ENCODE data around the gene RFX4. TPM values are rescaled to one million over a fixed set of nuclear protein-coding genes. Genes with fewer than 3 reads are reported as not detected.

The RFX4 gene
- total RNA-seq, 1 experiment from 2014 or later = not detected

DNA sequence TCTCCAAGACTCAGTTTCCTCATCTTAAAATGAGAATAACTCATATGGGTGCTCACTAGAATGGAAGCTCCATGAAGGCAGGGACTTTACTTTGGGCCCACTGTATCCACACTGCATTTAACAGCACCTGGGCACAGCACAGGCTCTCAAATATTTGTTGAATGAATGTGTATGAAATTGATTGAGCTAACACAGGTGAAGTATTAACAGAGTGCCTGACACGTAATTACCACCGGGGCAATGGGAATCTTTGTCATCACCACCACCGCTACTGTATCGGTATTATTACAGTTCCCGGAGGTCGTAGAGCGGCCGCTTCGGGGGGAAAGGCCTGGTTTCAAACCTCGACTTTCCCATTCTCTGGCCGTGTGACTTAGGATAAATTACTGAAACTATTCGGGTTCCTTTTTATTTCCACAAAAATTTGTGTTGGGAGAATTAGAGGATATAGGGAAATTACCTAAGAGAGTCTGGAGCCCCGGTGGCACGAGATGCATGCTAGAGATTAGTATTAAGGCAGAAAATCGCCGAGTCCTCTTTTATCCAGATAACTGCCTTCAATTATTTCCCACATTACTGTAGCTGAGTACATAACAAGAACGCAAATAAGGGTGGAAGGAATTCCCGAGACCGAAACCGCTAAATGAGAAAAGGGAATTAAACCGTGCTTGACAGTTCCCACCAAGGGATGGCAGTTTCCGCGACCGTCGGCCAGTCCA, 190.6 kb downstream of the RFX4 start:
- TF ChIP-seq, protein P1, sequence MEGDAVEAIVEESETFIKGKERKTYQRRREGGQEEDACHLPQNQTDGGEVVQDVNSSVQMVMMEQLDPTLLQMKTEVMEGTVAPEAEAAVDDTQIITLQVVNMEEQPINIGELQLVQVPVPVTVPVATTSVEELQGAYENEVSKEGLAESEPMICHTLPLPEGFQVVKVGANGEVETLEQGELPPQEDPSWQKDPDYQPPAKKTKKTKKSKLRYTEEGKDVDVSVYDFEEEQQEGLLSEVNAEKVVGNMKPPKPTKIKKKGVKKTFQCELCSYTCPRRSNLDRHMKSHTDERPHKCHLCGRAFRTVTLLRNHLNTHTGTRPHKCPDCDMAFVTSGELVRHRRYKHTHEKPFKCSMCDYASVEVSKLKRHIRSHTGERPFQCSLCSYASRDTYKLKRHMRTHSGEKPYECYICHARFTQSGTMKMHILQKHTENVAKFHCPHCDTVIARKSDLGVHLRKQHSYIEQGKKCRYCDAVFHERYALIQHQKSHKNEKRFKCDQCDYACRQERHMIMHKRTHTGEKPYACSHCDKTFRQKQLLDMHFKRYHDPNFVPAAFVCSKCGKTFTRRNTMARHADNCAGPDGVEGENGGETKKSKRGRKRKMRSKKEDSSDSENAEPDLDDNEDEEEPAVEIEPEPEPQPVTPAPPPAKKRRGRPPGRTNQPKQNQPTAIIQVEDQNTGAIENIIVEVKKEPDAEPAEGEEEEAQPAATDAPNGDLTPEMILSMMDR (IDR thresholded peaks at IDR 0.05; ENCODE audit: unreplicated experiment) = no peak
- H3K27me3 Mint-ChIP-seq (ENCODE audit: unreplicated experiment) = no peaks in the 10 kb centered on the region
- no peaks in the 10 kb centered on the region for H3K9me3 Mint-ChIP-seq (ENCODE audit: low read depth, unreplicated experiment)
- TSS peak; percentile 92 for BruUV-seq (replicated peaks)
- H3K4me3 Mint-ChIP-seq (ENCODE audit: low read depth, unreplicated experiment) = peak overlapping the region; percentile 95
- H3K4me1 Mint-ChIP-seq (ENCODE audit: low read depth, unreplicated experiment) = peaks cover 55% of the 10 kb centered on the region
- CTCF ChIA-PET = no interaction called here
- peak overlapping the region; percentile 97 for H3K27ac Mint-ChIP-seq (ENCODE audit: unreplicated experiment)
- intact Hi-C loops (cut with micrococcal nuclease; ENCODE audit: unreplicated experiment) = loop anchor here (1.0 to 5.0 kb wide), 3 partner anchors 67 to 141 kb away; no protein-coding TSS in a partner anchor
- peaks cover 34% of the 10 kb centered on the region for H3K36me3 Mint-ChIP-seq (ENCODE audit: insufficient read depth, unreplicated experiment)
- DNase-seq = peak; percentile 51

DNA sequence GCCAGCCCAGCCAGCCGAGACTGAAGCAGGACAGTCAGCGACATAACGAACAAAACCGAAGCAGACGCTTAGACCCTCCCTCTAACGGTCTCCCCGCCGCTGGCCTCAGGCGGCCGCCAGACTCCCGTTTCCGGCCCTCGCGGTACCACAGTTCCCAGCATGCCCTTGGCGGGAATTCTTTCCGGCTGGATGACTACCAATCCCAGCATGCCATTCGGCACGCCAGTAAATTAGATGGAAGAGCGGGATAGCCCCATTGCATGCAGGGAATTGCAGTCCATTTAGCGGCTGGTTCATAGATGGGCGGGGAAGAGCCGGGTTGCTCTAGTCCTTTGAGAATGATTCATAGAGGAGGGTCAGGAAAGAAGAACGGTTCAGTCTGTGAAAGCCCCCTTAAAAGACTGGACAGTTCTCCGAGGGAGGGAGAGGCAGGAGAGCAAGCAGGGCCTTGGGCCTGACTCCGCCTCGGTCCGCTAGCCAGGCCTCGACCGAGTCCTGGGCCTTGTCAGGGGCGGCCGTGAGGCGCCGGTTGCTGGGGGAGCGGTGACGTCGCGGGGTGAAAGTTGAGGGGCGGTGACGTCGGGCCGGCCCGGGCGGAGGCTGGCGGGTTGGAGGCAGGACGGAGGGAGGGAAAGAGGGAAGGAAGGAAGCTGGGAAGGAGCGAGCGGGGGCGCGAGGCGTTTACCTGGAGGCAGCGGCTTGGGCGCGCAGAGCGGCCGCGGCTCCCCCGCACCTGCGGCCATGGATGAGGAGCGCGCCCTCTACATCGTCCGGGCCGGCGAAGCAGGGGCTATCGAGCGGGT, 191.4 kb downstream of the RFX4 start, which contains the start of gene RIC8B:
TSS of gene RIC8B (plus strand) at position 678 of the 803 bp plus-strand sequence. CDS start at position 742, 64 bp downstream.
- no peaks in the 10 kb centered on the region for H3K9me3 Mint-ChIP-seq (ENCODE audit: low read depth, unreplicated experiment)
- peak within 1 kb of the TSS; percentile 97 for H3K27ac Mint-ChIP-seq (ENCODE audit: unreplicated experiment)
- CTCF ChIA-PET = no interaction called here
- intact Hi-C loops (cut with micrococcal nuclease; ENCODE audit: unreplicated experiment) = loop anchor here (1.0 to 5.0 kb wide), 3 partner anchors 66 to 142 kb away; no protein-coding TSS in a partner anchor
- DNase-seq = peak; percentile 98
- H3K4me3 Mint-ChIP-seq (ENCODE audit: low read depth, unreplicated experiment) = peak within 1 kb of the TSS; percentile 95
- no TSS peak for BruUV-seq (replicated peaks)
- TF ChIP-seq, protein P1 (IDR thresholded peaks at IDR 0.05; ENCODE audit: unreplicated experiment) = no peak
- peaks cover 34% of the 10 kb centered on the region for H3K36me3 Mint-ChIP-seq (ENCODE audit: insufficient read depth, unreplicated experiment)
- no peaks in the 10 kb centered on the region for H3K27me3 Mint-ChIP-seq (ENCODE audit: unreplicated experiment)
- H3K4me1 Mint-ChIP-seq (ENCODE audit: low read depth, unreplicated experiment) = peaks cover 47% of the 10 kb centered on the region

DNA sequence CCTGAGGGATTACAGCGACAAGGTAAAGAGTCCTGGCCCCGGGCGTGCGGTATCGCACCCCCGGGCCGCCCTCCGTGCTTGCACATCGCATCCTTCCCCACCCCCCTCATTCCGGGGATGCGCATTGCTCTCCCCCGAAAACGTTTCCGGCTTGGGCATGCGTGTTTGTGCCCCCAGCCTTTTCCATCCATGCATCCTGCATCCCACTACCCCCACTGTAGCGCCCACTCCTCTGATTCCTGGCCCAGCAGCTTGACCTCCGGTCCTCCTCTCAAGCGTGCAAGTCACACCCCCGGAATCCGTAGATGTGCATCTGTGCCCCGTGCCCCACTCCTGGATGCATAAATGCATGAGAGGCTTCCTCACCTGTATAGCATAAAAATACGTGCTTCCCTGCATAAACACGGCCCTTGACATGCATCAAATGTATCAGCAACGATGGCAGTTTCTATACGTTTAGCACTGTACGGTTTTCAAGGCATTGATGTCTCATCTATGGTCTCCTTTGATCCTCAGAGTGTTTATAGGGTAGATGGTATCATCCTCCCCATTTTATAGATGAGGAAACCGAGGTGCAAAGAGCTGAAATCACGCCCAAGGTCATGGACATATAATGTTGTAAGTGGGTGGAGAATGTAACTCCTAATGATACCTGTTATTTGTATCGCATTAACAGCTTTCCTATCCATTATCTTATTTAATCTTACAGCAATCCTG, 192.2 kb downstream of the RFX4 start:
- no peak for DNase-seq
- TF ChIP-seq, protein P1 (IDR thresholded peaks at IDR 0.05; ENCODE audit: unreplicated experiment) = no peak
- H3K4me1 Mint-ChIP-seq (ENCODE audit: low read depth, unreplicated experiment) = peaks cover 45% of the 10 kb centered on the region

DNA sequence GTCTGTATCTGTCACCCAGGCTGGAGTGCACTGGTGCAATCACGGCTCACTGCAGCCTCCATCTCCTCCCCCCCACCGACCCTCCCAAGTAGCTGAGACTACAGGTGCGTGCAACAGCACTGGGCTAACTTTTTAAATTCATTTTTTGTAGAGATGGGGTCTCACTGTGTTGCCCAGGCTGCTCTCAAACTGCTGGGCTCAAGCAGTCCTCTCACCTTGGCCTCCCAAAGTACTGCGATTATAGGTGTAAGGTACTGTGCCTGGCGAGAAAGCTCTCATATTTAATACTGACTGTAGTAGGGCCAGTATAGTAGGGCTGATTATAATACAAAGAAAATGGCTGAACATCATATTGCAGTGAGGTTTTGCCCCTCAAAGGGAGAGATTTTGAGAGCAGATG, 194.1 kb downstream of the RFX4 start:
- Mint-ChIP-seq H3K27ac (ENCODE audit: unreplicated experiment) (no peak overlapping the region), H3K4me1 (ENCODE audit: low read depth, unreplicated experiment) (peaks cover 53% of the 10 kb centered on the region), H3K9me3 (ENCODE audit: low read depth, unreplicated experiment) (no peaks in the 10 kb centered on the region), H3K36me3 (ENCODE audit: insufficient read depth, unreplicated experiment) (peaks cover 34% of the 10 kb centered on the region), H3K27me3 (ENCODE audit: unreplicated experiment) (no peaks in the 10 kb centered on the region), H3K4me3 (ENCODE audit: low read depth, unreplicated experiment) (no peak overlapping the region)
- intact Hi-C loops (cut with micrococcal nuclease; ENCODE audit: unreplicated experiment) = no loop called here
- no peak for DNase-seq
- CTCF ChIA-PET = no interaction called here
- TF ChIP-seq, protein P1 (IDR thresholded peaks at IDR 0.05; ENCODE audit: unreplicated experiment) = no peak
- no TSS peak for BruUV-seq (replicated peaks)

More for the DNA sequence above, 192.2 kb downstream of the RFX4 start:
- Mint-ChIP-seq H3K27me3 (ENCODE audit: unreplicated experiment) (no peaks in the 10 kb centered on the region), H3K4me3 (ENCODE audit: low read depth, unreplicated experiment) (peak overlapping the region; percentile 95), H3K9me3 (ENCODE audit: low read depth, unreplicated experiment) (no peaks in the 10 kb centered on the region), H3K36me3 (ENCODE audit: insufficient read depth, unreplicated experiment) (peaks cover 34% of the 10 kb centered on the region), H3K27ac (ENCODE audit: unreplicated experiment) (peak overlapping the region; percentile 97)
- intact Hi-C loops (cut with micrococcal nuclease; ENCODE audit: unreplicated experiment) = loop anchor here (1.0 to 5.0 kb wide), 3 partner anchors 65 to 143 kb away; no protein-coding TSS in a partner anchor
- CTCF ChIA-PET = interaction anchor here (1.4 kb wide), 1 partner anchor 33 kb away, joined by 4 read pairs; no protein-coding TSS in a partner anchor
- BruUV-seq (replicated peaks) = no TSS peak

All from Calu3 (cell line).